Breast epithelium (tissue), 3 donors: ENCODE measurements around the gene RAPGEF4.

Source experiments
- CTCF ChIP-seq, 3 donors: fragments of 450-650 bp; IDR thresholded peaks; one replicate each; pipeline ENCODE4 v1.5.1; 2016 to 2017; ENCODE audit warnings: antibody characterized with exemption in 3 of 3, mild to moderate bottlenecking in 3 of 3, moderate library complexity in 3 of 3
- POLR2A ChIP-seq: fragments of 450-650 bp; IDR thresholded peaks from one replicate; pipeline ENCODE4 v1.6.1; 2016; ENCODE audit warnings: antibody characterized with exemption, mild to moderate bottlenecking, moderate library complexity

- TF ChIP-seq POLR2A (no peak), CTCF (IDR thresholded peaks at IDR 0.05) (no peak)
Observed at GRCh38 chr2:172998547-172999272, 263.1 kb downstream of the RAPGEF4 start.
